ENCODE data around the gene TLR1. TPM values are rescaled to one million over a fixed set of nuclear protein-coding genes. Genes with fewer than 3 reads are reported as not detected.

The TLR1 gene
- total RNA-seq, 2 experiments from 2014 or later, result 16.2 to 16.3 TPM

DNA sequence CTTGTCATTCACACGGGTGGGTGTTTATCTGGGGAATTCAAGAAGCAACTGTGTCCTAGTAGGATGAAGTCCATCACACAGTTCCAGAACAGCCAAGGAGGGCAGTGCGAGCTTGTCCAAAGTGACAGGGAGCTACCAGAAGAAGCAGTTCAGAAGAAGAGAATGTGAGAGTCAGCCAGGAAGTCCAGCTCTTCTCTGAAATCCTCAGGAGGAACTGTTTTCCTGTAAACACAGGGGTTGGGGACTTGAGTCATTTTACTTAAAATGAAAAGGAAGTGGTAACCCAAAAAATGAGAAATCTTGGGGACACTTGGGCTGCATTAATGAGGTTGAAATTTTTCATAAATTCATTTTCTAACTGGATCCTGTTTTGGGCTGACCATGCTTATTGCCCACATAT, 13.6 kb downstream of the TLR1 start:
- CTCF ChIA-PET, result interaction anchor here (0.9 kb wide), 1 partner anchor 9 kb away, joined by 3 read pairs; the partner anchor contains the start of gene TLR10
- Histone ChIP-seq H3K4me1 (ENCODE audit: insufficient read depth, low read length) (no peaks in the 10 kb centered on the region), H3K4me3 (ENCODE audit: low read length) (no peak overlapping the region), H3K9me3 (ENCODE audit: control insufficient read depth in 1 of 2, insufficient read depth in 1 of 2, low read length in 2 of 2) (peaks cover 4 to 35% of the 10 kb centered on the region in 2 experiments), H3K27ac (ENCODE audit: low read depth in 1 of 2, low read length in 2 of 2) (no peak overlapping the region), H3K27me3 (ENCODE audit: control insufficient read depth in 1 of 2, insufficient read depth in 2 of 2, low read length in 2 of 2) (no peaks in the 10 kb centered on the region), H3K36me3 (ENCODE audit: insufficient read depth, low read length) (no peaks in the 10 kb centered on the region)
- Mint-ChIP-seq H3K27me3 (no peaks in the 10 kb centered on the region), H3K27ac (no peak overlapping the region), H3K36me3 (ENCODE audit: low read depth) (peaks cover 27% of the 10 kb centered on the region), H3K9me3 (peaks cover 11% of the 10 kb centered on the region), H3K4me3 (no peak overlapping the region), H3K4me1 (ENCODE audit: low read depth) (no peaks in the 10 kb centered on the region)
- intact Hi-C loops (cut with DNase I, micrococcal nuclease), result no loop called here
- TF ChIP-seq, protein P1, sequence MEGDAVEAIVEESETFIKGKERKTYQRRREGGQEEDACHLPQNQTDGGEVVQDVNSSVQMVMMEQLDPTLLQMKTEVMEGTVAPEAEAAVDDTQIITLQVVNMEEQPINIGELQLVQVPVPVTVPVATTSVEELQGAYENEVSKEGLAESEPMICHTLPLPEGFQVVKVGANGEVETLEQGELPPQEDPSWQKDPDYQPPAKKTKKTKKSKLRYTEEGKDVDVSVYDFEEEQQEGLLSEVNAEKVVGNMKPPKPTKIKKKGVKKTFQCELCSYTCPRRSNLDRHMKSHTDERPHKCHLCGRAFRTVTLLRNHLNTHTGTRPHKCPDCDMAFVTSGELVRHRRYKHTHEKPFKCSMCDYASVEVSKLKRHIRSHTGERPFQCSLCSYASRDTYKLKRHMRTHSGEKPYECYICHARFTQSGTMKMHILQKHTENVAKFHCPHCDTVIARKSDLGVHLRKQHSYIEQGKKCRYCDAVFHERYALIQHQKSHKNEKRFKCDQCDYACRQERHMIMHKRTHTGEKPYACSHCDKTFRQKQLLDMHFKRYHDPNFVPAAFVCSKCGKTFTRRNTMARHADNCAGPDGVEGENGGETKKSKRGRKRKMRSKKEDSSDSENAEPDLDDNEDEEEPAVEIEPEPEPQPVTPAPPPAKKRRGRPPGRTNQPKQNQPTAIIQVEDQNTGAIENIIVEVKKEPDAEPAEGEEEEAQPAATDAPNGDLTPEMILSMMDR (IDR thresholded peaks at IDR 0.05), result no peak
- DNase-seq, result peak in 2 of 14 experiments; percentile 21 to 24
- no peak for ATAC-seq (ENCODE audit: poor library complexity)
- POLR2A ChIA-PET, result interaction anchor here (2.0 kb wide), 1 partner anchor 13 kb away, joined by 7 read pairs; no protein-coding TSS in a partner anchor

DNA sequence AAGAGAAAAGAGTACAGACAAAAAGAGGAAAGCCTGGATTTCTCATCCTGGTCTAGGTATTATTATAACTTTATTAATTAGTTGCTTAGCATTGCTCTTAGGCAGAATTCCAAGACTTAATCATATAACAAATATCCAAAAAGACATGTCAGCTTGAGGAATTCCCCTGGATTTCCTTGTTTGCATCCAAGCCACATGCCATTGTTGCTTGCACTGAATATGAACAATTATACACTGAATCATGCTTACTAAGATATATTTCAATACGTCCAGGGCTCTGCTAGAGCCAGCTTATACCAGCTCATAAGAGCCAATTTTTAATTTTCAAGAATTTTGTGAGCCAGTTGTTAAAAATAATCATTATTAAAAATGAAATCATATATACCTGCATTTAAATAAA, 16.3 kb downstream of the TLR1 start:
- intact Hi-C loops (cut with DNase I, micrococcal nuclease), result no loop called here
- Histone ChIP-seq H3K4me1 (ENCODE audit: insufficient read depth, low read length) (no peaks in the 10 kb centered on the region), H3K27ac (ENCODE audit: low read depth in 1 of 2, low read length in 2 of 2) (no peak overlapping the region), H3K27me3 (ENCODE audit: control insufficient read depth in 1 of 2, insufficient read depth in 2 of 2, low read length in 2 of 2) (no peaks in the 10 kb centered on the region), H3K4me3 (ENCODE audit: low read length) (no peak overlapping the region), H3K9me3 (ENCODE audit: control insufficient read depth in 1 of 2, insufficient read depth in 1 of 2, low read length in 2 of 2) (peaks cover 4 to 14% of the 10 kb centered on the region in 2 experiments), H3K36me3 (ENCODE audit: insufficient read depth, low read length) (no peaks in the 10 kb centered on the region)
- Mint-ChIP-seq H3K4me3 (no peak overlapping the region), H3K27me3 (no peaks in the 10 kb centered on the region), H3K9me3 (no peaks in the 10 kb centered on the region), H3K4me1 (ENCODE audit: low read depth) (no peaks in the 10 kb centered on the region), H3K27ac (no peak overlapping the region), H3K36me3 (ENCODE audit: low read depth) (peaks cover 9% of the 10 kb centered on the region)
- ATAC-seq (ENCODE audit: poor library complexity) (no peak), DNase-seq (no peak)
- TF ChIP-seq, protein P1 (IDR thresholded peaks at IDR 0.05), result no peak
- CTCF ChIA-PET, result no interaction called here
- POLR2A ChIA-PET, result no interaction called here

DNA sequence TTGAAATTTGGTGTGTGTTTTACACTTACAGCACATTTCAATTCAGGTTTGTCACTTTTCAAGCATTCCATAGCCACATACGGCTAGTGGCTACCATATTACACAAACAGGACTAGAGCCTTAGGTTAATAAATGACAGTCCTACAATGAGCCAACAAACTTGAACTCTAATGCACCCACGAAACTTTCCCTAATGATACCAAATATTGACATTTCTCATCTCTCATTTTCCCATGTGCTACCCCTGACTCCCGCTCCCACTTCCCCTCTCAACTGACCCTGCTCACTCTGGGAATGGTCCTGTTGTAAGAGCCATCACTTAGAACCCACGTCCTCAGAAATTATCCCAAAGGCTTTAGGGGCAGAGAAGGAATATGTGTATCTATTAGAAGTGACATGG, 16.9 kb downstream of the TLR1 start:
- Mint-ChIP-seq H3K9me3 (no peaks in the 10 kb centered on the region), H3K27me3 (no peaks in the 10 kb centered on the region)
- intact Hi-C loops (cut with DNase I, micrococcal nuclease), result no loop called here

More for the DNA sequence above, 16.9 kb downstream of the TLR1 start:
- TF ChIP-seq, protein P1 (IDR thresholded peaks at IDR 0.05), result no peak
- CTCF ChIA-PET, result no interaction called here
- no peaks in the 10 kb centered on the region for H3K36me3 ChIP-seq (ENCODE audit: insufficient read depth, low read length)
- no peak overlapping the region for H3K27ac Mint-ChIP-seq
- POLR2A ChIA-PET, result no interaction called here
- ATAC-seq (ENCODE audit: poor library complexity) (no peak), DNase-seq (no peak)
- no peak overlapping the region for H3K4me3 ChIP-seq (ENCODE audit: low read length)
- H3K4me3 Mint-ChIP-seq, result no peak overlapping the region
- H3K27ac ChIP-seq (ENCODE audit: low read depth in 1 of 2, low read length in 2 of 2), result no peak overlapping the region
- peaks cover 4 to 10% of the 10 kb centered on the region in 2 experiments for H3K9me3 ChIP-seq (ENCODE audit: control insufficient read depth in 1 of 2, insufficient read depth in 1 of 2, low read length in 2 of 2)
- H3K4me1 Mint-ChIP-seq (ENCODE audit: low read depth), result peaks cover 2% of the 10 kb centered on the region
- peaks cover 9% of the 10 kb centered on the region for H3K36me3 Mint-ChIP-seq (ENCODE audit: low read depth)
- no peaks in the 10 kb centered on the region for H3K27me3 ChIP-seq (ENCODE audit: control insufficient read depth in 1 of 2, insufficient read depth in 2 of 2, low read length in 2 of 2)
- peaks cover 2% of the 10 kb centered on the region for H3K4me1 ChIP-seq (ENCODE audit: insufficient read depth, low read length)
